ENCODE data around the gene OCA2.

The OCA2 gene

GRCh38 chr15:27808182-27808581, 290.9 kb downstream of the OCA2 start:
- H3K27ac ChIP-seq (ENCODE audit: low read depth, low read length, severe bottlenecking), result no peak overlapping the region
- no peak overlapping the region for H3K4me3 ChIP-seq (ENCODE audit: extremely low read depth, insufficient read depth, low read length, poor library complexity, severe bottlenecking)
- no peaks in the 10 kb centered on the region for H3K9me3 ChIP-seq (ENCODE audit: control insufficient read depth, low read length)
- no peaks in the 10 kb centered on the region for H3K36me3 ChIP-seq (ENCODE audit: control insufficient read depth, insufficient read depth, low read length)
- WGBS, 2 experiments (ENCODE audit: insufficient coverage in 2 of 2), result 92 to 95% methylated on average over 6 to 7 of the region's 9 CpGs
- no peaks in the 10 kb centered on the region for H3K4me1 ChIP-seq (ENCODE audit: control insufficient read depth, insufficient read depth, low read length, poor library complexity, severe bottlenecking)

GRCh38 chr15:27807335-27807734, 291.8 kb downstream of the OCA2 start:
- no peak overlapping the region for H3K4me3 ChIP-seq (ENCODE audit: extremely low read depth, insufficient read depth, low read length, poor library complexity, severe bottlenecking)
- no peaks in the 10 kb centered on the region for H3K36me3 ChIP-seq (ENCODE audit: control insufficient read depth, insufficient read depth, low read length)
- H3K27ac ChIP-seq (ENCODE audit: low read depth, low read length, severe bottlenecking), result no peak overlapping the region
- no peaks in the 10 kb centered on the region for H3K9me3 ChIP-seq (ENCODE audit: control insufficient read depth, low read length)
- 89 to 100% methylated on average over 6 of the region's 7 CpGs for WGBS, 2 experiments (ENCODE audit: insufficient coverage in 2 of 2)
- no peaks in the 10 kb centered on the region for H3K4me1 ChIP-seq (ENCODE audit: control insufficient read depth, insufficient read depth, low read length, poor library complexity, severe bottlenecking)

GRCh38 chr15:27806396-27806795, 292.7 kb downstream of the OCA2 start:
- no peaks in the 10 kb centered on the region for H3K9me3 ChIP-seq (ENCODE audit: control insufficient read depth, low read length)
- 91 to 94% methylated on average over 17 of the region's 21 CpGs for whole genome bisulfite sequencing, 2 experiments (ENCODE audit: insufficient coverage in 2 of 2)
- H3K4me1 ChIP-seq (ENCODE audit: control insufficient read depth, insufficient read depth, low read length, poor library complexity, severe bottlenecking), result no peaks in the 10 kb centered on the region
- no peak overlapping the region for H3K27ac ChIP-seq (ENCODE audit: low read depth, low read length, severe bottlenecking)
- H3K36me3 ChIP-seq (ENCODE audit: control insufficient read depth, insufficient read depth, low read length), result no peaks in the 10 kb centered on the region
- no peak overlapping the region for H3K4me3 ChIP-seq (ENCODE audit: extremely low read depth, insufficient read depth, low read length, poor library complexity, severe bottlenecking)

- no peaks in the 10 kb centered on the region for H3K9me3 ChIP-seq (ENCODE audit: control insufficient read depth, low read length)
- no peak overlapping the region for H3K27ac ChIP-seq (ENCODE audit: low read depth, low read length, severe bottlenecking)
- no peaks in the 10 kb centered on the region for H3K36me3 ChIP-seq (ENCODE audit: control insufficient read depth, insufficient read depth, low read length)
- no peak overlapping the region for H3K4me3 ChIP-seq (ENCODE audit: extremely low read depth, insufficient read depth, low read length, poor library complexity, severe bottlenecking)
- WGBS, 2 experiments (ENCODE audit: insufficient coverage in 2 of 2), result 93% methylated on average over 52 to 53 of the region's 54 CpGs
- H3K4me1 ChIP-seq (ENCODE audit: control insufficient read depth, insufficient read depth, low read length, poor library complexity, severe bottlenecking), result no peaks in the 10 kb centered on the region
Observed at GRCh38 chr15:27805261-27806220, 293.6 kb downstream of the OCA2 start.

GRCh38 chr15:27804569-27805260, 294.4 kb downstream of the OCA2 start:
- no peaks in the 10 kb centered on the region for H3K9me3 ChIP-seq (ENCODE audit: control insufficient read depth, low read length)
- WGBS, 2 experiments (ENCODE audit: insufficient coverage in 2 of 2), result 90 to 94% methylated on average over 26 to 28 of the region's 30 CpGs
- H3K36me3 ChIP-seq (ENCODE audit: control insufficient read depth, insufficient read depth, low read length), result no peaks in the 10 kb centered on the region
- no peaks in the 10 kb centered on the region for H3K4me1 ChIP-seq (ENCODE audit: control insufficient read depth, insufficient read depth, low read length, poor library complexity, severe bottlenecking)
- H3K4me3 ChIP-seq (ENCODE audit: extremely low read depth, insufficient read depth, low read length, poor library complexity, severe bottlenecking), result no peak overlapping the region
- no peak overlapping the region for H3K27ac ChIP-seq (ENCODE audit: low read depth, low read length, severe bottlenecking)

- H3K36me3 ChIP-seq (ENCODE audit: control insufficient read depth, insufficient read depth, low read length), result no peaks in the 10 kb centered on the region
- H3K27ac ChIP-seq (ENCODE audit: low read depth, low read length, severe bottlenecking), result no peak overlapping the region
- 62 to 77% methylated on average over 4 to 5 of the region's 5 CpGs for WGBS, 2 experiments (ENCODE audit: insufficient coverage in 2 of 2)
- no peak overlapping the region for H3K4me3 ChIP-seq (ENCODE audit: extremely low read depth, insufficient read depth, low read length, poor library complexity, severe bottlenecking)
- no peaks in the 10 kb centered on the region for H3K4me1 ChIP-seq (ENCODE audit: control insufficient read depth, insufficient read depth, low read length, poor library complexity, severe bottlenecking)
- no peaks in the 10 kb centered on the region for H3K9me3 ChIP-seq (ENCODE audit: control insufficient read depth, low read length)
Observed at GRCh38 chr15:27798807-27799206, 300.3 kb downstream of the OCA2 start.

- Histone ChIP-seq H3K4me3 (ENCODE audit: extremely low read depth, insufficient read depth, low read length, poor library complexity, severe bottlenecking) (no peak overlapping the region), H3K9me3 (ENCODE audit: control insufficient read depth, low read length) (no peaks in the 10 kb centered on the region), H3K36me3 (ENCODE audit: control insufficient read depth, insufficient read depth, low read length) (no peaks in the 10 kb centered on the region), H3K27ac (ENCODE audit: low read depth, low read length, severe bottlenecking) (no peak overlapping the region), H3K4me1 (ENCODE audit: control insufficient read depth, insufficient read depth, low read length, poor library complexity, severe bottlenecking) (no peaks in the 10 kb centered on the region)
- WGBS, 2 experiments (ENCODE audit: insufficient coverage in 2 of 2), result 96% methylated on average over 5 to 6 of the region's 8 CpGs
Observed at GRCh38 chr15:27797765-27798164, 301.4 kb downstream of the OCA2 start.

GRCh38 chr15:27796405-27797320, 302.5 kb downstream of the OCA2 start:
- Histone ChIP-seq H3K36me3 (ENCODE audit: control insufficient read depth, insufficient read depth, low read length) (no peaks in the 10 kb centered on the region), H3K27ac (ENCODE audit: low read depth, low read length, severe bottlenecking) (no peak overlapping the region), H3K9me3 (ENCODE audit: control insufficient read depth, low read length) (no peaks in the 10 kb centered on the region), H3K4me1 (ENCODE audit: control insufficient read depth, insufficient read depth, low read length, poor library complexity, severe bottlenecking) (no peaks in the 10 kb centered on the region), H3K4me3 (ENCODE audit: extremely low read depth, insufficient read depth, low read length, poor library complexity, severe bottlenecking) (no peak overlapping the region)
- 86 to 88% methylated on average over 11 to 12 of the region's 17 CpGs for WGBS, 2 experiments (ENCODE audit: insufficient coverage in 2 of 2)

- H3K27ac ChIP-seq (ENCODE audit: low read depth, low read length, severe bottlenecking), result no peak overlapping the region
- 86 to 96% methylated on average over 6 to 8 of the region's 10 CpGs for WGBS, 2 experiments (ENCODE audit: insufficient coverage in 2 of 2)
- no peaks in the 10 kb centered on the region for H3K4me1 ChIP-seq (ENCODE audit: control insufficient read depth, insufficient read depth, low read length, poor library complexity, severe bottlenecking)
- no peaks in the 10 kb centered on the region for H3K9me3 ChIP-seq (ENCODE audit: control insufficient read depth, low read length)
- no peak overlapping the region for H3K4me3 ChIP-seq (ENCODE audit: extremely low read depth, insufficient read depth, low read length, poor library complexity, severe bottlenecking)
- H3K36me3 ChIP-seq (ENCODE audit: control insufficient read depth, insufficient read depth, low read length), result no peaks in the 10 kb centered on the region
Observed at GRCh38 chr15:27792756-27793264, 306.3 kb downstream of the OCA2 start.

- H3K4me3 ChIP-seq (ENCODE audit: extremely low read depth, insufficient read depth, low read length, poor library complexity, severe bottlenecking), result no peak overlapping the region
- H3K36me3 ChIP-seq (ENCODE audit: control insufficient read depth, insufficient read depth, low read length), result no peaks in the 10 kb centered on the region
- H3K9me3 ChIP-seq (ENCODE audit: control insufficient read depth, low read length), result no peaks in the 10 kb centered on the region
- WGBS, 2 experiments (ENCODE audit: insufficient coverage in 2 of 2), result no CpG with 5 or more reads among the region's 1 CpG
- H3K4me1 ChIP-seq (ENCODE audit: control insufficient read depth, insufficient read depth, low read length, poor library complexity, severe bottlenecking), result no peaks in the 10 kb centered on the region
- H3K27ac ChIP-seq (ENCODE audit: low read depth, low read length, severe bottlenecking), result no peak overlapping the region
Observed at GRCh38 chr15:27790270-27790669, 308.8 kb downstream of the OCA2 start.

Measured in mesodermal cell (in vitro differentiated cells).